ENCODE measurements around the gene DEFB132.
A peak's percentile ranks its signal among the peaks of the same experiment; 100 is the strongest.

DEFB132 gene

GRCh38 chr20:266596-267562 lies 9.4 kb downstream of the DEFB132 start:
- DNase-seq = peak; percentile 85

- DNase-seq = no peak
These were observed 13.0 kb downstream of the DEFB132 start for GRCh38 chr20:270517-270916.

DNA sequence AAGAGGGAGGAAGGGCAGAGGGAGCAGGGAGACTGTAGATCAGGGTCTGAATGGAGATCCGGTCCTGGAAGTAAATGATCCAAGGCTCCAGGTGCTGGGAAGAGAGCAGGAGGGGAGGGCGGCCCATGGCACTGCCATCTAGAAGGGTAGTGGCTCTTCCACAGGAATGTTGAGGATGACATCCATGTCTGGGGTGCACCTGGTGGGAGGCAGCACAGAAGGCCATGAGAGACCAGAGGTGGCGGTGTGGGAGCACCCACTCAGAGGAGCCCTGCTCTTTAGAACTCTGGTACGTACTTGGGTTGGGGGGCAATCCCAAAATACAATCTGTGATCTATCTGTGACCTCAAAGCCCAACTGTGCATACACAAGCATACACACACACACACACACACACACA lies 13.5 kb downstream of the DEFB132 start:
- DNase-seq = no peak

DNA sequence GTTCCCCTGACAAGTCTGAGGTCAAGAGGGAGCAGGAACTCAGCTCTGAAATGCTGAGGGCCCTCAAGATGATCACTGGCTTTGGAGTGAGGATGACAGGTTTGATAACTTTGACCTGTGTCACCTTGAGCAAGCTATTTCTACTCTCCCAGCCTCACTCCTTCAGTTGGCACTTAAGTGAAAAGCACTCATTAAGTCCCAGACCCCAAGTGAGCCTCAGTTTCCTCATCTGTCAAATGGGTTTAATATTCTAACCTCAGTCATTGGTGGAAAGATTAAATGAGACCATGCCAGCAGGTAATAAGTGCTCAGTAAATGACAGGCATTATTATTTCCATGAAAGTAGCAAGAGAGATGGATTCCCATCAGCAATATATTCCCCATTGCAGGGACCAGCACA lies 14.0 kb downstream of the DEFB132 start:
- no peak for DNase-seq

DNA sequence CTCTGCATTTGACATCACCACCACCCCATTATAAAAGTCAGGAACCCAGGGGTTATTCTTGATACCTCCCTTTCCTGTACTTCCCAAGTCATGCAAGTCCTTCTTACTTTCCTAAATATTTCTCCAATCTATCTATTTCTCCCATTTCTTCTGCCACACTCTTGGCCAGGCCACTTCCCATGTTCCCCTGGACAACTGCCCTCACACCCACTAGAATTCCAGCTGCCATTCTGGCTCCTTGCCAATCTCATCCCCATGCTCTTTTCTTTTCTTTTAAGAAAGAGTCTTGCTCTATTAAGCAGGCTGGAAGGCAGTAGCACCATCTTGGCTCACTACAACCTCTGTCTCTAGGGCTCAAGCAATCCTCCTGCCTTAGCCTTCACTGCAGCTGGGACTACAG lies 15.2 kb downstream of the DEFB132 start:
- no peak for DNase-seq

GRCh38 chr20:273884-274283 lies 16.4 kb downstream of the DEFB132 start:
- DNase-seq = no peak

DNA sequence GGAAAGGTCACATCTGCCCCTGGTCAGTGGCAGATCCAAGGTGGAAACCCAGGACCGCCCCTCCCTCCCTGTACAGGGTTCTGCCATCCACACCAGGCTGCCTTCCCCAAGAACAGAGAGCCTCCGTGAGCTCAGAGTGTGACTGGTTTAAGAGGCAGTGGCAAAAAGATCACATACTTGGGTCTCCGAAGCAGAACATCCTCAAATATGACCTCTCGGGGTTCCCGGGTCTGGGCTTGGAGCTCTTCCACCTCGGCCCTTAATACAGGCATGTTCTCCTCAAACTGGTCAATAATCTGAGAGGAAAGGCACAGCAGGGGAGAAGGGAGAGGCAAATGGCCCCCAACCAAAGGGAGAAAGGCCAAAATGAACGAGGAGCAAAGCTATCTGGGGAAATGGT lies 18.3 kb downstream of the DEFB132 start:
- DNase-seq = no peak

DNA sequence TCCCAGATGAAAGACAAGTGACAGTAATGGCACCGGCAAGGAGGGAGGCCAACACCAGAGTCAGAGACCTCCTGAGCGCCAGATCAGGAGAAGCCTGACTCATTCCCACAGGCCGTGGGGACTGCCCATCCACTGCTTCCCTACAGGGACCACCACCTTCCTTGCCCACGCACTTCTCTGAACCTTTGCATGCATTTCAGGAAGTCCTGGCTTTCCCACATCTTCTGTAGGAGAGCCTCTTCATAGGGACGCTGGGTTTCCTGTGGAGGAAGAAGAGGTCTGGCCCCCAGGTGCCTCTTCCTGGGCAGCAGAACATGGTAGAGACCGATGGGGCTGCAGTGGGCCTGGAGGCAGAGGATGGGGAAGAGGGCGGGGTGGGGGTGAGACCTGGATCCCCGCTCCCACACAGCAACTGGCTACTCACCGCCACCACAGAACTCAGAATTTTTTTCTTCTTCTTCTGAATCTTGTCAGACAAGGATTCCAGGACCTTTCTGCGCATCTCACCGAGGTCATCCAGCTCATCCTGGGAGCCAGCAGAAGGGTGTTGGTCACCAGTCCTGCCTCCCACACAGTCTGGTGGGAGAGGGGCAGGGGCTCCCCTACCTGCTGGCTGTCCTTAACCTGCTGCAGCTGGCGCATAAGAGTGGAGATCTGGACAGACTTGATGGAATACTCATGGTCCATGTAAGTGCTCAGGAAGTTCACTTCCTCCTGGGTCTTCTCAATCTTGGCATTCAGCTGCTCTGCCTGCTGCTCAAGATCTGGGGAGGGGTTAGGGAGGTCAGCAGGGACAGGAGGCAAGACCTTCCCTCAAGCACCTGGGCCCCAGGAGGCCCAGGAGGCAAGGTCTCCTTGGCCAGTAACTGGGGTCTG lies 19.3 kb downstream of the DEFB132 start:
- no peak for DNase-seq

DNA sequence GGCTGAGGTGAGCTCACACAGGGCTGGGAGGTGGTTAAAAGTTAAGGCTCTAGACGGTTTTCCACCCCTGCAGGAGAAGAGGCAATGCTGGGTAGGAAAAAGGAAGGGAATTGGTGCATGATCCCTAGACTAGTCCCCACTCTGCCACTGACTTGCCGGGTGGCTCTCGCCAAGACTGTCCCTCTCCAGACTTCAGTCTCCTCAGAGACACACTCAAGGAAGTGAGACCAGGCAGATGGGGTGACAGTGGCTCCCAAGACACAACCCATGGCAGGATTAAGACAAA lies 19.9 kb downstream of the DEFB132 start:
- no peak for DNase-seq

DNA sequence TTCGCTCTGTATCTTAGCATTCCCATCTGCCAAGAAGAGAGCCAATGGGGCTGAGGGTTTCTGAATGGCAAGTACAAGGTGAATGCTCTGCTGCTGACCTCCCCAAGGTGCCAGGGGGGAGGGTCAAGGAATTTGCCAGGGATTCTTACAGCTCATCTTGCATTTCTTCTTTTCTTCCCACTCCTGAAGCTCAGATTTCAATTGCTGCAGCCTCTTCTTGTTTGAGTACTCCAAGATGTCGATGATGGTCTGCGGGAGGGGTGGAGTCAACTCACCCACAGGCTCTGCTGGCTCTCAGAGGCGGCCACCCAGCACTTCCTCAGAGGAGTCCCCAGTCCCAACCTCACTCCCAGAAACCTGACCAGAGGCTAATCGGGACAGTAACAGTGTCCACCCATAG lies 20.7 kb downstream of the DEFB132 start:
- no peak for DNase-seq

GRCh38 chr20:278607-279571 lies 21.4 kb downstream of the DEFB132 start:
- DNase-seq = no peak

- no peak for DNase-seq
These were observed 26.6 kb downstream of the DEFB132 start for GRCh38 chr20:284172-284571.

DNA sequence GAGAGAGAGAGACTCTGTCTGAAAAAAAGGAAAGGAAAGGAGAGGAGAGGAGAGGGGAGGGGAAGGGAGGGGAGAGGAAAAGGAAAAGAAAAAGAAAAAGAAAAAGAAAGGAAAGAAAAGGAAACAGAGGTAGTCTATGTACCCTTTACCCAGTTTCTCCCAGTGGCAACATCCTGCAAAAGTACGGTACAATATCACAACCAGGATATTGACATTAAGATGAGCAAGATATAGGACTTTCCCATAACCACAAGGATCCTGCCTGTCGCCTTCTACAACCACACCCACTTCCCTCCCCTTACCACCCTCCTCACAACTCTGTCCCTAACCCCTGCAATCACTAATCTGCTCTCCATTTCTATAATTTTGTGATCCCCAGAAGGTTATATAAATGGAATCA lies 29.0 kb downstream of the DEFB132 start:
- no peak for DNase-seq

DNA sequence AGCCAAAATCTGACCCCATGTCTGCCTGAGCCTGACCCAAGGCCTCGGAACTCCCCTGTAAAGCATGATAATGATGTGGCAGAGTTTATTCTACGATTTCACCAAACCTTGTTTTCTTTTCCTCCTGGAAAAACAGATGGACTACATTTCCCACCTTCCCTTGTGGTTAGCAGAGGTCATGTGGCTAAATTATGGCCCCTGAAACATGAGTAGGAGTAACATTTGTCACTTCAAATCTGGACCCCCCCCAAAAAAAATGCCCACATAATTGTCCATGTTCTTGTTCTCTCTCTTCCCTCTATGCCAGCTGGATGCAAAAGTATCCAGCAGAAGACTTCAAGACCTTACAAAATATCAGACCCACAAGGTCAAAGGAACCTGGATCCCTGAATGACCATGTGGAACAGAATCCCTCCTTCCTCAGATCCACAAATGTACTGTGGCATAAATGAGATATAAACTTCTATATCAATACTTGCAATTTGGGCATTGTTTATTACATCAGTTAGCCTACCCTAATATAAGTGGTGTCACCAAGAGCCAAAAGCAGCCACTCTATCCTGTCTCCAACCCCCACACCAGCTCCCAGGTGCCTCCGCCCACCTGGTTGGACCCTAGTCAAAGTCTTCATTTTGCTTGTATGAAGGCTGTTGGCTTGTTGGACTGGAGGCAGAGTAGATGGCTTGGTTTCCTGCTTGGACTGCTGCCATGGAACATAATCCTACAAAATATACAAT lies 31.6 kb downstream of the DEFB132 start:
- no peak for DNase-seq

GRCh38 chr20:289693-290083 lies 32.2 kb downstream of the DEFB132 start:
- DNase-seq = no peak

- peak; percentile 91 for DNase-seq
These were observed 32.7 kb downstream of the DEFB132 start, which contains the start of gene C20orf96 for GRCh38 chr20:290084-290831. TSS of gene C20orf96 (minus strand) at chr20:290750. CDS start at chr20:290610, 140 bp downstream.

DNA sequence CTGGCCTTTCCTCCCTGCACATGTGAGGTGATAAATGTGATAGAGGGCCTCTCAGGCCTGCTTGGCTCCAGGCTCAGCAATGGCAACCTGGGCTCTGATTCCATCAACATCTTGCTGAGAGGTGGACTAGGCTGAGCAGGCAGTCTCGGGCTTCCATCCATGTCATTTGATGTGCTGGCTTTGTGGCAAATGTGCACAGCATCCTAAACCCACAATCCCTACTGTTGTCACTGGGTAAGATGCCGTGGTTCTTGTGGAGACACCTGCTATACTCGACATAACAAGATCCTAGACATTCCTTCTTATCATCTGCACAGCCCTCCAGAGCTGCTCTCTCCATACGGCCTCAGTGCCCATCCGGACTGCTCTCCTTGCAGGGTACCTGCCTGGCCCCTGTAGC lies 37.1 kb downstream of the DEFB132 start:
- DNase-seq = no peak

DNA sequence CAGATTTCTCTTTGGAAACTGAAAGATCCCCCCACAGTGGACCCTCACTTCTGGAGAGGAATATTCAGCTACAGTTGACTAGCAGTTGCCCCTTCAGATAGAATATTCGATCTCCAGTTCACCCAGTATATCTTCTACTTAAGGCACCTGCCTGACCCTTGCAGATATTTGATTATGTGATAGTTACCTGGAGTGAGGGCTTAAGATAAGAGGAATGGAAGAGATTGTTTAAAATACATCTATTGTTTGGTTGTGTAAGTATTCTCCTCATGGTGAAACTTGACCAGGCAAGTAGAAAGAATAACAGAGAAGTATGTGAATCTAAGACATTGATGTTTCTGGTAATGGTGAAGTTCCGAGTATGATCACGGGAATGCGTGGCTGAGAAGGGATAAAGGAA lies 38.3 kb downstream of the DEFB132 start:
- DNase-seq = no peak

- DNase-seq = peak; percentile 82
These were observed 39.8 kb downstream of the DEFB132 start, which contains the start of gene ZCCHC3 for GRCh38 chr20:297098-297924. TSS of gene ZCCHC3 (plus strand) at chr20:297570. CDS start at chr20:297587, 17 bp downstream.

Measured in midbrain (tissue), 1 donor.